NCI-H774 (cell line): ENCODE measurements around the gene MYADML2.
A peak's percentile ranks its signal among the peaks of the same experiment; 100 is the strongest.

Source experiments
- DNase-seq: peaks from one replicate; lab custom pipeline; 2025; lab: John Stamatoyannopoulos, UW

MYADML2 gene

DNA sequence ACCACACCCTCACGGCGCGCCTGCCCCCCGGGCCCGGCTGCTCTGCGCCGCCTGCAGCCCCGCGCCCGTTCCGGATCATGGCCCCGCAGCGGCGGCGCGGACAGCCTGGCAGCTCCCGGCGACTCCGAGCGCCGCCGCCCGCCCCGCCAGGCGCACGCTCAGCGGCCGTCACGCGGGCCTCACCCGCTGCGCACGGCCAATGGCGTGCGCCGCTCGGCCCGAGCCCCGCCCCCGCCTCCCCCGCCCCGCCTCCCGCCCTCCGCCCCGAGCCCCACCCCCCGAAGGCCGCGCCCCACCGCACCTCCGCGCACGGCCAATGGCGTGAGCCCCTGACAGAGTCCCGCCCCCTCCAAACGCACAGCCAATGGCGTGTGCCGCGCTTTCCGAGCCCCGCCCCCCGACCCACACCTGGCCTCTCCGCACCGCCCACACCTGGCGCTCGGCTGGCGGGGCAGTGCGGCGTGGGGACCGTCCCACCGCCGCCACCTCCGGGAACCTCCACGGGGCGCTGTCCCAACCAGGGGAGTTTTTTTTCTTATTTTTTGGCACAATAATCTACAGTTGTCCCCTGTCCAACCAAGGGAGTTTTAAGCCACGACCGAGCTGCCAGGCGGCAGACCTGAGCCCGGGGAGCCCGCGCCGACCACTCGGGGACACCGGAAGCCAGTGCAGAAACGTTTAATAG is 35.6 kb downstream of the MYADML2 start, which contains the start of gene PCYT2:
Gene PCYT2, minus strand, starts transcription at position 123 of the 685 bp plus-strand sequence. Its CDS starts 44 bp downstream, at position 79.
- peak; percentile 96 for DNase-seq

DNA sequence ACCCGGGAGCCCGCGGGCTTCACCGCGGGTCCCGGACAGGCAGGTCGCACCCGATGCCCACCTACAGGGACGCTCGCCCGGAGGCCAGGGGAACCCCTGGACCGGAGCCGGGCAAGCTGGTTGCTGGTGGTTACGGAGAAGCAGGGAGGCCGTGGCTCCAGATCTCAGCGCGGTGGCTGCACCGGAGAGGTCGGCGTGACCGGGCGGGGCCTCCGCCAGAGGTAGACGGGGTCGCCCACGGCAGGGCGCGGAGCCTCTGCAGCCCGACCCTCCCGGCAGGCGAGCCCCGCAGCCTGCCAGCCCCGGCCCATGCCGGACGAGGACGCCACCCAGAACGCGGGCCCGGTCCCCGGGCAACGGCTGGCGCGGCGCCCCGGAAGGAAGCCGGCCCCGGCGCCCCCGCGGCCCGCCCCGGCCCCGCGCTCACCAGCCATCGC is 36.2 kb downstream of the MYADML2 start:
- DNase-seq = no peak

DNA sequence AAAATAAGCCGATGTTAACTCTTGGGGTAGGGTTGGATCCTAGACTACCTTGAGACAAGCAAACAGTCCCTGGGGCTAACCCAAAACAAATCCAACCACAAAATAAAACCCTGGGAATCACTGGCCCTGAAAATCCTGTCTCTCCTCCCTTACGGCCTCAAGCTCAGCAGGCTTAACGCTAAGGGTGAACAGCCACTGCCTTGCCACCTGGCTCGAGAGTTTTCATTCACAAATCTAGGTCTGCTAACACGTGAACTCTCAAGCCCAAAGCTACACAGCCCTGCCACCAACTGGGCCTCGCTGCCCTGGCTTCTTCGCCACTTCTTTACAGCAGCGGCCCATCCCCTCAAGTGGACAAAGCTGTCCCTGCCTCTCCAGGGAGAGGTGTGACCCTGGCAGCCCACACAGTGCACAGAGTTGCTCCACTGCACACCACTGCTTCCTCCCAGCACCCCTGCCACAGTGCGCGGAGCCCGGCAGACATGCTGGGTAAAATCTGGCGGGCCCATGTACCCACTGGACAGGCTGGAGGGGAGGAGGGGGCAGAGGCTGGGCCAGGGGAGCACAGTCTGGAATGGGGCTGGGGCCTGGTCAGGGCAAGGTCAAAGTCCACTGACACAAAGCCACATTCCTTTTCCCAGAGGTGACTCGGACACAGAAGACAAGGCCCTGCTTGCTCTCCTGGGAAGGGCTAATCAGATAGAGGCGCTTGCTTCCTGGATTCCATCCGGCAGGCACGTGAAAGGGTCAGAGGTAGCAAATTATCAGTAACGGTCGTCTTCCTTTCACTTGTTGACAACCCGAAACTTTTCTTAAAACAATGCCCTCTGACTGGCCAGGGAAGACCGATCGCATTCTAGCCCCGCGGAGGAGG is 36.8 kb downstream of the MYADML2 start:
- no peak for DNase-seq

DNA sequence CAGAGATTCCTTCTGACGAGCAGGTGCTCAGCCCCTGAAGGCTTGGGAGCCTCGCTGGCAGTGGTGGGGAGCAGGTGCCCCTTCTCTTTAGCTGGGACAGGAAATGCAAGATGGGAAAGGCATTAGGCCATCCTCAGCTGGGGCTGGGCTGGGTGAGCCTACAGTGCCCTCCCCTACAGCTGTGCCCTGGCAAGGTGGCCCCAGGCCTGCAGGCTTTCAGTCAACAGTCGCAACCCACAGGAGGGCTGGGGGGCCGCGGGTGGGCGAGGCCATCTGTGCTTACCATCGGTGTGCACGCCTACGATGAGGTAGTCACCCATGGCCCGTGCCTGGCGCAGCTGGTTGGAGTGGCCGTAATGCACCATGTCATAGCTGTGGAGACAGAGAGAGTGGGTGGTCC is 37.8 kb downstream of the MYADML2 start:
- no peak for DNase-seq

DNA sequence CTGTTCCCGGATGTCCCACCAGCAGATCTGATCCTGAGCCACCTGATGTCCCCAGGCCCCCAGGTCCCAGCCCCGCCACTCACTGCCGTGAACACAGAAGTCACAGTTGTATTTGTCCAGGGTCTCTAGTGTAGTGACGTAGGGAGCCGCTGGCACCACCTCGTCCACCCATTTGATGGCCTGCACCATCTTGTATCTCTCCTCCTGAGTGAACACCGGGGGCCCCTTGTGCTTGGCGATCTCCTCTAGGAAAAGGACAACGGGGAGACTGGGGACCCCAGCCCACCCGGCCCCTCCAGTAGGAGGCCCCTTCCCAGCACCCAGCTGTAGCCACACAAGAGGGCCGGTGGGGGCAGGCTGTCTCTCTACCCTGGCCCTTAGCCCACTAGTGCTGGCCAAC is 38.2 kb downstream of the MYADML2 start:
- no peak for DNase-seq

DNA sequence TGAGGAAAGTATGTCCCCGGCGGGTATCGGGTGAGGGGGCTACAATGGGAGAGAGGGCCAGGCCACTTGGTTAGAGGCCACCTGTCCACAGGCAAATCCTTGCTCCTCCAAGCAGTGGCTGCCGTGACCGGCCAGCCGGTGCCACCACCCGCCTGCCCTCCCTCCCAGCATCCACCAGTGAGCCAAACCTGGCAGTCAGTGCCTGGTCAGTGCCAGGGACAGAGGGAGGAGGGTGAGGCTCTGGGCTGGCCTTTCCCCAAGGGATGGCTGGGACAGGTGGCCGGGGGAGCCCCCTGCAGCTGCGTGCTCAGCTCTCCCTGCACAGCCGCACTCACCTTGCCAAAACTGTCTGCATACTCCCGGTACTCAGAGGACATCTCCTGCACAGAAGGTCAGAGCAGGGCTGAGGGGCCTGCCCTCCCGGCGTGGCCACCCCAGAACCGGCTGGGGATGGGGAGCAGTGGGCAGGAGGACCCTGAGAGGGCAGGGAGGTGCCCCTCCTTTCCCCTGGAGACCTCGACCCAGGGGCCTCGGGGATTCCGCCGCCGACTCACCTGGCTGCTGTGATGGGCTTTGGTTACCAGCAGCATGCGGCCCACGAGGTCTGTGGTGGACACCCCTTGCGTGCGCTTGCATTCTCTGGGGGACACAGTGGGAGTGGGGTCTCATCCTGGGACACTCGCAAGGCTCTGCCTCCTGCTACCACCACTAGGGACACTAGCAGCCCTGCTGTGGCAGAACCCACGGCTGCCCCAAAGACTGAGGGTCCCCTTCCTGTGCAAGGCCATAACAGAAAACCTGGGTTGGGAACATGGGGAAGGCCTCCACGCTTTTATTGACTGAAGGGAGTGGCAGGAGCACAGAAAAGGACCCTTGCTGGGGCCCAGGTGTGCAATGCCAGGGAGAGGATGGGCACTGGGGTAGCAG is 39.6 kb downstream of the MYADML2 start:
- no peak for DNase-seq

DNA sequence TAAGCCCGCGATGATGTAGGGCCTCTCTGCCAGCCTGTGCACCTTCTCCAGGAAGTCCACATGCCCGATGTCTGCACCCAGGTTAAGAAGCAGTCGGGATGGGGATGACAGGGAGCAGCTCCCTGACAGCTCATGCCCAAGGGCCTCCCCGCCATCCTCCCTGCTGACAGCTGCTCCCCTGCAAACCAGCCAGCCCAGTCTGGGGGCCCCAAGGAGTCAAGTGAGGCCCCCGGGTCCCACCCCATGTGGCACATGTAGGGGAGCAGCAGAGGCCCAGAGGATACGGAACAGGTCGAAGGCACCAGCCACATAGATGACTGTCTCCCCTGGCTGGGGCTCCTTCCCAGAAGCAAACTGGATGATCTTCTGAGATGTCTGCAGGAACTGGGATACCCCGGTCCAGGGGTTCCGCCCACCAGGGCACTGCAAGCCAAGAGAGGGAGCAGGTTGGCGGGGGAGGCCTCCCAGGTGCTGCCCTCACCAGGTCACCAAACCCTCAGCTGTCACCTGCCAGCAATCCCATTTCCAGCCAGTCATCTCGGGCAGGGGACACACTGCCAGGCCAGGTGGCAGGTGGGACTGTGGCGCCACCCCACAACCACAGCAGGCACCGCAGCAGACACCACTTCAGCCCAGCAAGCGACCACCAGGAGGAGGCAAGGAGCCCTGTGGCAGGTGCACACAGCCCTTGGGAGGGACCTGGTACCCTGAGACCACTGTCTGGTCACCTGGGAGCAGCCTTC is 40.4 kb downstream of the MYADML2 start:
- DNase-seq = no peak

DNA sequence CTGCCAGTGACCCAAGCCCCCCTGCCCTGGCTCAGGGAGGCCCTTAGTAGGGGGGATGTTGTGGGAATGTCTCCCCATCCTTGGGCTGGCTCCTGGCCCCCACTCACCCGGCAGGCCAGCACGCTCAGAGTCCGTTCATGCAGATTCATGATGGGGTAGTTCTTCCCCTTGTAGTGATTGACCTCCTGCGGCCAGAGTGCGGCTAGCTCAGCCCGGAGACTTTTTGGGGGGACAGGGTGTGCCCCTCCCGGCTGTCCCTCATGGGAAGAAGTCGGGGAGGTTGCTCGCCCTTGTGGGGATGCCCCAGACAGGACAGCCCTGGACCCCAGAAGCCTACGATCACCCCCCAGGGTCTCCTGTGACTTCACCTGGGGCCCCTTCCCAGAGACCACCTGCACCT is 41.0 kb downstream of the MYADML2 start:
- no peak for DNase-seq

DNA sequence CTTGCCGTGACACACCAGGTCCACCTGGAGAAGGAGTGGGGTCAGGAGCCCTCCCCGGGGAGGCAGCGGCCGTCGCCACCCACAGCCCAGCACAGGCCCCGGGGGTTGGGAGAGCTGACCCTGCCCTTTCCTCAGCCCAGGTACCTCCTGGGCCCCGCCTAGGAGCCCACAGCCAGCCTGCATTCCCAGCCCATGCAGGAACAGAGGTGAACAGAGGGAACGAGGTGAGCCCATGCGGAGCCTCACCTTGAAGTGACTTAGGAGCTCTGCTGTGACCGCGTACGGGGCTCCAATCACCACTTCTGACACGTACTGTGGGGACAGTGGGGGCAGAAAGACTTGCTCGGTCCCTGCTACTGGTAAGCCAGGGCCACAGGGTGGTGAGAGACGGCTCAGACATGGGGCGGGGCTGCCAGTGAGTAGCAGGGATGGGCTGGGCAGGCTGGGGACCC is 41.6 kb downstream of the MYADML2 start:
- DNase-seq = no peak

DNA sequence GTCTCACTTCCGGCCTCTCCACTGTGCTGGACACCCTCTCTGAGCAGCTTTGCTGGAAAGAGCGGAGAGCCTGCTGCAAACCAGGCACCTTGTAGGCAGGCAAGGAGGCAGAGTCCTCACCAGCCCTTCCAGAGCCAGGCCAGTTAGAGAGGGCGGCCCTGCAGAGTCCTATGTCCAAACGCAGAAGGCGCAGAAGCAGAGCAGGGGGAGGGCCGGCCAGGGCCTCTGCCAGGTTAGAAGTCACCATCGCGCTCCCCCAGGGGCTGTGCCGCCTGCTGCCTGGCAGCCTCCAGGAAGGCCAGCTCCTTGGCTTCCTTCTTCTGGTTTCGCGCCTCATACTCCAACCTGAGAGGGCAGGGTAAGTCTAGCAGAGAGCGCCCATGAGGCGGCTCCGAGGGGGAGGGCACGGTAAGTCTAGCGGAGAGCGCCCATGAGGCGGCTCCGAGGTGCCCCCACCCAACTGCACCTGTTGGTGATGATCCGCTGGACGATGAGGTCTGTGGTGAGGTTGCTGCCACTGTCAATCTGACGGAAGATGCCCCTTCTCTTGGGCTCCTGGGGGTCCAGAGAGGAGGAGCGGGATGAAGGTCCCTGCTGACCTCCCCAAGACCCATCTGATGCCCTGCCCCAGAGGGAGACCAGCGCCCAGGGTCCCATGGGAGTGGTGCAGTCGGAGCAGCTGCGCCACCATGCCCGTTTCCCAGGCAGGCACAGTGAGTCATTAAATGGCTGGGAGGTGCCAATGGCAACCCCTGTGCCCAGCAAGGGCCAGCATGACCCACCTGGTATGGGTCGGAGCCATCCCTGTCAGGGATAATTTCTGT is 42.2 kb downstream of the MYADML2 start:
- DNase-seq = no peak

DNA sequence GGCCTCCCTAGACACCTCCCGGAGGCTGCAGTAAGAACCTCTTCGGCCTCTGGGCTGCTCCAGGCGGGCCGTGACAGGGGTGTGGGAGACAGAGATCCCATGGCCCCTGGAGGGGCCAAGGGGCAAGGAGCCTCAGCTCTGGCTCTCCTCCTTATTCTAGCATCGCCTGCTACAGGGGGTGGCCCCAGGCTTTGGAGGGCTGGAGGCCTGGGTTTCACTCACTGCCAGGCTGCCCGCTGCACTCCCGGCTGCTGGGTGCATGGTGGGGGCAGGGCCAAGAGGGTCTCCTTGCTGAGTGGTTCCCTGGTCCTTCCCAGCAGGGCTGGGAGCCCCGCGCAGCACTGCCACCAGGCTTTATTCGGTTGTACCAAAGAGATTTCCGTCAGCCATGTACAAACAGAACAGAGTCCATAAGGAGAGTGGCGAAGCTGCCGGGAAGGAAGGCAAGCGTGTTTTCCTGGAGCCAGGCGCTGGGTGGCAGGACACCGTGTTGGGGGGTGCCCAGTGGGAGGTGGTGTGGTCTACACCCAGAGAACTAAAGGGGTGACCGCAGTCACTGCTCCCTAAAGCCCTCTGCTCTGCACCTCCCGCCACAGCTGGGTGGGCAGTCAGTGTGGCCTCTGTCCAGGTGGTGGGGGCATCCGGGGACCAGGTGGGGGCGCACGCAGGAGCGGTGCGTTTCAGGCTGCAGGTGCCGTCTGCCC is 43.0 kb downstream of the MYADML2 start:
- DNase-seq = no peak

DNA sequence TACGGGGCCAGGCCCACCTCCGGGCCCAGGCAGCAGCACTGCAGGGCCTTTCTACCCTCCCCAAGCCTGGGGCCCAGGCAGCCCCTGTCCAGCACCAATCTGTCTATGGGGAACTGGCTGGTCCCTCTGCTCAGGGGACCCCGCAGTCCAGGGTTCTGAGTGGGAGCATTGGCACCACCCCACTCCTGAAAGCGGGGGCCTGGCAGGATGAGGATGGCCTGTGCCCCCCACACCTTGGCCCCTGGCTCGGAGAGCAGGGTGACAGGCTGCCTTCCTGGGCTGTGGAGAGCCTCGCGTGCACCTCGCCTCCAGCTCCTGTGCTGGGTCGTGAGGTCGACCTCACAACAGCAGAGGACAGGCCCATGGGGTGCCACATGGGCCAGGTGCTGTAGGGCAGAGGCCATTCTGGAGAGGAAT is 43.6 kb downstream of the MYADML2 start:
- DNase-seq = no peak

DNA sequence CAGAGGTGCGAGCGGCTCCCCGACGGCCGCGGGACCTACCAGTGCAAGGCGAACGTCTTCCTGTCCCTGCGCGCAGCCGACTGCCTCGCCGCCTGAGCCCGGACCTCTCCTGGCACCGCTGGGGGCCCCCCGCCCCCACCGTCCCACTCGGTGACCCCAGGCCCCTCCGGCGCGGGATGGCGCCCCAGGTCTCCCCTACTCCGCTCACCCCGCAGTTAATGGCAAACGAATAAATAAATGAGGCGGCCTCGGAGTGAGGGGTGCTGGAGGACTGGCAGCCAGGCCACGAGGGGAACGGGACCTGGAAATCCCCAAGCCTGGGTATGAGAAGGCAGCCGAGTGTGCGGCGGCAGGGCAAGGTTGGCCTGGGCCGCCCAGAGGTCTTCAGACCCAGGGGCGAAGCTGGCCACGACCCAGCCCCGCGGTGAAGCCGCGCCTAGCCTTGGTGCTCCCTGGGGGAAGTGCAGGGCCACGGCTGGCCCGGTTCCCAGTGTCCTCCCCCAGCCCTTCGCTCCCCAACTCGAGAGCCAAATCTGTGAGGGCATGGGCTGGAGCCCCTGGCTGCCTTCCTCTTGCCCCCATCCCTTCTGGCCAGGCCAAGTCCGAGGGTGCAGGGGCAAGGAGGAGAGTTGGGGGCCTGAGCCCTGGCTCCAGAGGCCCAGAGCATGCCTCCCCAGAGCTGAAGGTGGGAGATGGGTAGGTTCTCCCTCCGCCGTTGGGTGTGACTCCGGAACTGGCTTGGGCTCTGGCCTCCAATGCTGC is 44.2 kb downstream of the MYADML2 start:
- no peak for DNase-seq

DNA sequence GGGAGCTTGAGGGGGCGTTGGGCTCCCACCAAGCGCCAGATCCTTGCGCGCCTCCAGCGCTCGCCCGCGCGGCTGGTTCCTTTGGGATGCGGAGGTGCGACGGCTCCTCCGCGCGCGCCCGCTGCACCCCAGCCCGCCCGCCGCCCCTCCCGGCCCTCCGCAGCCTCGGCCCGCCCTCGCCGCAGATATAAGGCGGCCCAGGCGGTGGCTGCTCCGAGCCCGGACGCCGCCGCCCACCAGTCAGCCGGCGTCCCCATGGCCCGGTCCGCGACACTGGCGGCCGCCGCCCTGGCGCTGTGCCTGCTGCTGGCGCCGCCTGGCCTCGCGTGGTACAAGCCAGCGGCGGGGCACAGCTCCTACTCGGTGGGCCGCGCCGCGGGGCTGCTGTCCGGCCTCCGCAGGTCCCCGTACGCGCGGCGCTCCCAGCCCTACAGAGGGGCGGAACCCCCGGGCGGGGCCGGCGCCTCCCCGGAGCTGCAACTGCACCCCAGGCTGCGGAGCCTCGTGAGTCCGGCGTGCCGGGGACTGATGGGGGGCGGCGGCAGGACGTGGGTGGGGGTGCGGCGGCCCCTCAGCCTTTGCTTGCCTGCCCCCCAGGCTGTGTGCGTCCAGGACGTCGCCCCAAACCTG is 44.9 kb downstream of the MYADML2 start, which contains the start of gene NPB:
Gene NPB, plus strand, starts transcription at position 216 of the 630 bp plus-strand sequence. Its CDS starts 40 bp downstream, at position 256.
- no peak for DNase-seq

DNA sequence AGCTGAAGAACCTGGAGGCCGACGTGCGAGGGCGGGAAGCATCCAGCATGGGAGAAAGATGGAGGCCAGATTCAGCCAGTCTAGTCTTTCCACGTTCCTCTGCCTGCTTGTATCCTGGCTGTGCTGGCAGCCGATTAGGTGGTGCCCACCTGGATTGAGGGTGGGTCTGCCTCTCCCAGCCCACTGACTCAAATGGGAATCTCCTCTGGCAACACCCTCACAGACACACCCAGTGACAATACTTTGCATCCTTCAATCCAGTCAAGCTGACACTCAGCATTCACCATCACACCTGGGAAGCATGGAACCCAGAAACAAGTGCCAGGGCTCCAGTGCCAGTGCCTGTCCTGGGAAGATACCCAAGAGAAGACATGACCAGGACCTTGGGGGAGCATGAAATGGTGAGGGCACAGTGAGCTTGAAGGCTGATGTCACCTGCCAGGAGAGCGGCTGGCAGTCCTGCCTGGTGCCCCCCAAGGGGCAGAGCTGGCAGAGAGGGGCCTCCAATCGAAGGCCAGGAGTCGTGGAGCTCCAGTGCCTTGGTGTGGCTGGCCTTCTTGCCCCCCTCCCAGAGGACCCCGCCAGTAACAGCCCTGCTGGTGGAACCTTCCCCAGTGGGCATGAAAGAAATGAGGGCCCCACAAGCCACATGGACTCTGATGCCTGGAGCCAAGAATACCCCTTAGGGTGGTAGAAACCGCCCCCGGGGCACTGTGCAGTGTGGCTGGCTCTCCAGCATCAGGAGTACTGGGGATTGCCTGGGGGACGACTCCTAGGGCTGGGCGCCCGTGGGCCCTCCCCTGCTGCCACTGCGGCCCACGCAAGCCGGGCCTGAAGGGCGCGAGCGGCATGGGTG is 45.6 kb downstream of the MYADML2 start:
- no peak for DNase-seq

DNA sequence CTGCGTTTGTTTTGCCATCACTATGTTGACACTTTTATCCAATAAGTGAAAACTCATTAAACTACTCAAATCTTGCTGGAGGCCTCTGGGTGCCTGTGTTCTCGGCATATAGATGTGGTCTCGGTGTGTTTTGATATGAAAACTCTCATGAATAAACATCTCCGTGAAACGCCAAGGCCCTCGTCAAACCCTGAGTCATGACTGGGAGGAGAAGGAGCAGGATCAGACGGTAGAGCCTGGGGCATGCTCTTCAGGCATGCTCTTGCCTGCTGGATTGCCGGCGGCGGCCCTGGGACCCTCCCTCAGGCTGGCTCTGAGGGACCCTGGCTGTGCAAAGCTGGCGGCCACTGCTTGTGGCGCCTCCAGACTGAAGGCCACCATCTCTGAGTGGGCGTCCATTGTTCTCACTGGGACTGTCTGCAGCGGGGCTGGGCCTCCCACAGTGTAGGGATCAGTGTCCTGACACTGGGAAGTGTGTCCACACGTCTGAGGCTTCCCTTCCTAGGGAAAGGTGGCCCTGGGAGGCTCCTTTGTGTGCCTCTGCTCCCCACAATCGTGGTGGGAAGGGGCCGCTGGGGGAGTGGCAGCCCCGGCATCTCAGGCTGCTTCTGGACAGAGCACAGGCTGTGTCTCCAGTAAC is 46.7 kb downstream of the MYADML2 start:
- no peak for DNase-seq
